Right renal pelvis (tissue), 4 donors: ENCODE measurements around the gene ZSCAN30. TPM values are rescaled to one million over a fixed set of nuclear protein-coding genes. Genes with fewer than 3 reads are reported as not detected.

ENCODE experiments used
- DNase-seq, 4 donors: peaks; one replicate each; pipeline ENCODE4 v3.0.0-alpha.2; 2013; ENCODE audit warnings: low read depth in 4 of 4, low spot score in 3 of 4, missing footprints in 1 of 4
- polyA plus RNA-seq, 4 donors: library from polyadenylated mRNA; unstranded; fragments of 120-200 nt; gene quantifications; one replicate each; pipeline ENCODE4 v1.2.1, GENCODE V29; 2013; ENCODE audit not compliant: insufficient read length in 4 of 4

ZSCAN30 gene
- polyA plus RNA-seq, 4 donors: 32.7 to 42.5 (median 37.1) TPM

GRCh38 chr18:35283923-35284794 is 5.9 kb downstream of the ZSCAN30 start:
- DNase-seq: no peak

GRCh38 chr18:35282353-35282752 is 7.7 kb downstream of the ZSCAN30 start:
- no peak for DNase-seq

GRCh38 chr18:35278969-35279368 is 11.1 kb downstream of the ZSCAN30 start:
- DNase-seq: no peak

- no peak for DNase-seq
These were observed 11.9 kb downstream of the ZSCAN30 start for GRCh38 chr18:35278085-35278484.

GRCh38 chr18:35277633-35278032 is 12.4 kb downstream of the ZSCAN30 start:
- DNase-seq: no peak

GRCh38 chr18:35276267-35276666 is 13.8 kb downstream of the ZSCAN30 start:
- DNase-seq: no peak

- no peak for DNase-seq
These were observed 18.4 kb downstream of the ZSCAN30 start for GRCh38 chr18:35271656-35272055.

- no peak for DNase-seq
These were observed 21.2 kb downstream of the ZSCAN30 start for GRCh38 chr18:35268821-35269220.

GRCh38 chr18:35267809-35268208 is 22.2 kb downstream of the ZSCAN30 start:
- DNase-seq: peak in 1 of 4 donors; percentile 4

GRCh38 chr18:35267161-35267651 is 22.8 kb downstream of the ZSCAN30 start:
- peak; percentile 69 to 75 (median 72) for DNase-seq

GRCh38 chr18:35264409-35264808 is 25.6 kb downstream of the ZSCAN30 start:
- no peak for DNase-seq

GRCh38 chr18:35256947-35257346 is 33.1 kb downstream of the ZSCAN30 start:
- DNase-seq: no peak

- DNase-seq: no peak
These were observed 36.3 kb downstream of the ZSCAN30 start for GRCh38 chr18:35253655-35254287.

GRCh38 chr18:35252466-35252865 is 37.6 kb downstream of the ZSCAN30 start:
- DNase-seq: no peak

GRCh38 chr18:35248429-35248828 is 41.6 kb downstream of the ZSCAN30 start:
- no peak for DNase-seq

GRCh38 chr18:35247412-35248249 is 42.4 kb downstream of the ZSCAN30 start:
- DNase-seq: no peak

- no peak for DNase-seq
These were observed 43.2 kb downstream of the ZSCAN30 start for GRCh38 chr18:35246831-35247230.

- no peak for DNase-seq
These were observed 44.2 kb downstream of the ZSCAN30 start for GRCh38 chr18:35245719-35246317.

- DNase-seq: no peak
These were observed 45.4 kb downstream of the ZSCAN30 start for GRCh38 chr18:35244671-35245070.

GRCh38 chr18:35242426-35242825 is 47.6 kb downstream of the ZSCAN30 start:
- DNase-seq: no peak

GRCh38 chr18:35241448-35241804 is 48.6 kb downstream of the ZSCAN30 start:
- DNase-seq: peak in 3 of 4 donors; percentile 10 to 21 (median 10)
